Activated CD8-positive, alpha-beta T cell treated with anti-CD3 and anti-CD28 coated beads, Interleukin-2, amount 10 ng/mL, durations not matched to agents 7 days and 5 days (primary cell): ENCODE results near the gene HIVEP1. TPM values are rescaled to one million over a fixed set of nuclear protein-coding genes. Genes with fewer than 3 reads are reported as not detected.

Experiments used
- ATAC-seq: fragments of 150-1000 bp; cut with Tn5 transposase; one replicate; pipeline ENCODE4 v1.10.0; 2021; ENCODE audit warnings: moderate library complexity
- CTCF ChIA-PET: fragments of 350-600 bp; sonication (Branson Sonifier 250); formaldehyde crosslinking; loops from one replicate; lab custom pipeline; 2021; ENCODE audit warnings: antibody characterized with exemption; lab: Charles Lee
- POLR2A ChIA-PET: fragments of 350-600 bp; sonication (Branson Sonifier 250); formaldehyde crosslinking; loops from one replicate; lab custom pipeline; 2021; ENCODE audit warnings: antibody characterized with exemption; lab: Charles Lee
- DNase-seq: peaks from one replicate; pipeline ENCODE4 v3.0.0-alpha.2; 2020
- H3K27ac Mint-ChIP-seq: one replicate; pipeline ENCODE4 v1.8.0; 2021; ENCODE audit warnings: mild to moderate bottlenecking, mixed read lengths
- H3K27me3 Mint-ChIP-seq: one replicate; pipeline ENCODE4 v1.8.0; 2021; ENCODE audit warnings: low read depth, mixed read lengths
- H3K36me3 Mint-ChIP-seq: one replicate; pipeline ENCODE4 v1.8.0; 2021; ENCODE audit warnings: low read depth, mixed read lengths
- H3K4me1 Mint-ChIP-seq: one replicate; pipeline ENCODE4 v1.8.0; 2021; ENCODE audit warnings: low read depth, mixed read lengths
- H3K4me3 Mint-ChIP-seq: one replicate; pipeline ENCODE4 v1.8.0; 2021; ENCODE audit warnings: mild to moderate bottlenecking, mixed read lengths
- H3K9me3 Mint-ChIP-seq: one replicate; pipeline ENCODE4 v1.8.0; 2022; ENCODE audit warnings: mixed read lengths; ENCODE audit not compliant: insufficient read depth
- total RNA-seq, 2 experiments: library from RNA; stranded (reverse); gene quantifications; one replicate each; pipeline ENCODE4 v1.2.3, GENCODE V29; 2021

The HIVEP1 gene
- total RNA-seq, 2 experiments from 2014 or later: 21.2 to 21.4 TPM

DNA sequence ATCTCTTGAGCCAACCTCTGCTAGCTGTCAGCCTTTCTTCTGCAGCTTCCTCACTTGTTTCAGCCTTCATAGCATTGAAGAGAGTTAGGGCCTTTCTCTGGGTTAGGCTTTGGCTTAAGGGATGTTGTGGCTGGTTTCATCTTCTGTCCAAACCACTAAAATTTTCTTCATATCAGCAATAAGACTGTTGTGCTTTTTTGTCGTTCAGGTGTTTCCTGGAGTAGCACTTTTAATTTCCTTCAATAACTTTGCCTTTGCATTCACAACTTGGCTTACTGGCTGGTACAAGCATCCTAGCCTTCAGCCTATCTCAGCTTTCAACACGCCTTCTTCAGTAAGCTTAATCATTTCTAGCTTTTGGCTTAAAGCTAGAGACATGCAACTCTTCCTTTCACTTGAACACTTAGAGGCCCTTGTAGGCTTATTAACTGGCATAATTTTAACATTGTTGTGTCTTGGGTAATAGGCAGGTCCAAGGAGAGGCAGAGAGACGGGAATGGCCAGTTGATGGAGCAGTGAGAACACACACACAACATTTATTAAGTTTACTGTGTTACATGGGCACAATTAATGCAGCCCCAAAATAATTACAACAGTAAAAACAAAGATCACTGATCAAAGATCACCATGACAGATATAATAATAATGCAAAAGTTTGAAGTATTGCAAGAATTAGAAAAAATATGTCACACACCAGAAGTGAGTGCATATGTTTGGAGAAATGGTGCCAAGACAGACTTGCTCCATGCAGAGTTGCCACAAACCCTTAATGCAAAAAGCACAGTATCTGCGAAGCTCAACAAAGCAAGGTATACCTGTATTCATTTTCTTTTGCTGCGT lies 98.6 kb downstream of the HIVEP1 start:
- ChIA-PET CTCF (interaction anchor here (1.1 to 2.3 kb wide), 6 partner anchors 8 to 123 kb away, joined by 3 to 9 read pairs (median 4); no protein-coding TSS in a partner anchor), POLR2A (interaction anchor here (0.5 to 0.6 kb wide), 2 partner anchors 15 to 58 kb away, joined by 3 to 4 read pairs; no protein-coding TSS in a partner anchor)
- Mint-ChIP-seq H3K36me3 (peaks cover 46% of the 10 kb centered on the region), H3K27me3 (no peaks in the 10 kb centered on the region), H3K4me3 (no peak overlapping the region), H3K4me1 (peaks cover 52% of the 10 kb centered on the region), H3K27ac (peak overlapping the region; percentile 76), H3K9me3 (peaks cover under 1% of the 10 kb centered on the region)
- ATAC-seq (peak; percentile 66), DNase-seq (peak; percentile 42)

DNA sequence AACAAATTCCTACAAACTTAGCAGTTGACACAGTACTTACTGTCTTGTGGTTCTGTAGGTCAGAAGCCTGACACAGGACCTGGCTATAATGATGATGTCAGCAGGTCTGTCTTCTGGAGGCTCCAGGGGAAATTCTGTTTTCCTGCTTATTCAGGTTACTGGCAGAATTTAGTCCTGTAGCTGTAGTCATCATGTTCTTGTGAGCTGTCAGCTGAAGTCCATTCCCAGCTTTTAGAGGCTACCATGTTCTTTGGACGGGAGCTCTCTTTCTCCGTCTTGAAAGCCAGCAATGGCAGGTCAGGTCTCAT lies 99.2 kb downstream of the HIVEP1 start:
- H3K36me3 Mint-ChIP-seq: peaks cover 52% of the 10 kb centered on the region
- DNase-seq: no peak
- no peak overlapping the region for H3K4me3 Mint-ChIP-seq
- H3K4me1 Mint-ChIP-seq: peaks cover 57% of the 10 kb centered on the region
- POLR2A ChIA-PET: no interaction called here
- no peak overlapping the region for H3K27ac Mint-ChIP-seq
- CTCF ChIA-PET: interaction anchor here (1.1 to 2.3 kb wide), 5 partner anchors 8 to 122 kb away, joined by 3 to 9 read pairs (median 4); no protein-coding TSS in a partner anchor
- ATAC-seq: no peak
- no peaks in the 10 kb centered on the region for H3K27me3 Mint-ChIP-seq
- peaks cover 5% of the 10 kb centered on the region for H3K9me3 Mint-ChIP-seq

DNA sequence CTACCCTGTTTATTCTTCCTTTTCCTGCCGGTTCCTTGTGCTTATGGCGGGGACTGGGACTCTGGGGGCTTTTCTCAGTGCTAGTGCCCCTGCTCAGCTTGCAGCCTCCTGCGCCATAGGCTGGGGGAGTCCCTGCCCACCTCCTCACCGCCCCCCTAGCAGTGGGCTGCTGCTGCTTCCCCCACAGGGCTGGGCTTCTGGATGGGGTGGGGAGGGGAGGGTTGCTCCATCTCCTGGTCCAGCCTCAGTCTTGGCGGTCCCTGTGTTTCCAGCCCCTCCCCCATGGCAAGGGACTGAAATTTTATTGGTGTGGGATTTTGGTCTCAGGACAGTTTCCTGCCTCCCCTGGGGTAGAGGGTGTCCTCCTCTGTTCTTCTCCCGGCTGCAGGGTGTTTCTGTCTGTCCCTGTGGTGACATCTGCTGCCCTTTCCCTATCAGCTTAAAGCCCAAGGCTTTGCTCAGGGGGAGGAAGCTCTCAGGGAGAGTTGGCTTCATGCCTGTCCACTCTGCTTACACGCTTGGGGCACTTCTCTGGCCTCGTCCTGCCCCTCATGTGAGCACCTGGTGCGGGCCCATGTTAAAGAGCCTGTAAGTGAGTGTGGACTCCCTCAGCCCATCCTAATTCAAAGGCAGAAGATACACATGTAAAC lies 100.6 kb downstream of the HIVEP1 start:
- Mint-ChIP-seq H3K4me3 (no peak overlapping the region), H3K36me3 (peaks cover 52% of the 10 kb centered on the region)
- CTCF ChIA-PET: interaction anchor here (0.7 kb wide), 1 partner anchor 122 kb away, joined by 3 read pairs; no protein-coding TSS in a partner anchor

DNA sequence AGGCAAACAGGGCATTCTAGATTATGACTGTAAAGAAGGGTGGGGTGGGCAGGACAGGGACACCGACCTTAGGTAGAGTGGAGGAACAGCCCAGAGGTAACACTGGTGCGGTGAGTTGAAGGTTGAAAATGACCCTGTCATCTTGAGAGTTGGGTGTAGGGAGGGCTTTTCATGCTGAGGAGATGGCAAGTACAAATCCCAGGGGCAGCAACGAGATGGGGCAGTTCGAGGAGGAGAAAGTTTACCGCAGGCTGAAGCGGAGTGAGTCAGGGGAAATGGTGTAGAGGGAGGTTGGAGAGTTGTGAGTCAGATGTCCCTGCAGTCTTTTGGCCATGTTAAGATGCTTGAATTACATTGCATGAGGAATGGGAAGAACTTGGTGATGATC lies 101.1 kb downstream of the HIVEP1 start:
- H3K4me1 Mint-ChIP-seq: peaks cover 62% of the 10 kb centered on the region
- peaks cover 49% of the 10 kb centered on the region for H3K36me3 Mint-ChIP-seq
- H3K4me3 Mint-ChIP-seq: no peak overlapping the region
- POLR2A ChIA-PET: interaction anchor here (0.6 kb wide), 1 partner anchor 103 kb away, joined by 3 read pairs; no protein-coding TSS in a partner anchor
- ATAC-seq: no peak
- no peaks in the 10 kb centered on the region for H3K27me3 Mint-ChIP-seq
- H3K9me3 Mint-ChIP-seq: peaks cover 16% of the 10 kb centered on the region
- peak overlapping the region; percentile 62 for H3K27ac Mint-ChIP-seq
- no peak for DNase-seq
- CTCF ChIA-PET: interaction anchor here (0.7 kb wide), 1 partner anchor 121 kb away, joined by 3 read pairs; no protein-coding TSS in a partner anchor

More for the DNA sequence above, 100.6 kb downstream of the HIVEP1 start:
- Mint-ChIP-seq H3K4me1 (peaks cover 60% of the 10 kb centered on the region), H3K27me3 (no peaks in the 10 kb centered on the region), H3K27ac (peak overlapping the region; percentile 62), H3K9me3 (peaks cover 16% of the 10 kb centered on the region)
- DNase-seq: no peak
- POLR2A ChIA-PET: interaction anchor here (0.6 kb wide), 1 partner anchor 103 kb away, joined by 3 read pairs; no protein-coding TSS in a partner anchor
- no peak for ATAC-seq

DNA sequence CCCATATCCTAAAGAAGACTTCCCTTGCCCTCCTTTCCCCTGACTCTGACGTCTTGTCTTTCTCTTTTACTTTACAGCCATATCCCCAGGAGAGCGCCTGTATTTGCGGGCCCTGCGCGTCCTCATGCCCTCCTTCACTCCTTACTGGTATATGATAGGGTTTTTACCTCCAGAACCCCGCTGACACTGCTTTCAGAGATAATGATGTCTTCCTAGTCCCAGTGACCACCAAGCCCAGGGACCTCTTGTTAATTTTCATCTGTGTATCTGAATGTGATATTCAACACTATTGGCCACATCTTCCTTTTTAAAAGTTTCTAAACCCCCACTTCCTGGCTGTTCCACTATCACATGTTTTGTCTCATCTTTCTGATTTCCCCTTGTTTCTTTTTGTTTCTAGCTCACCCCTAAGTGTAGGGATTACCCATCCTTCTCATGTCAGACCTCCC lies 102.0 kb downstream of the HIVEP1 start:
- peak overlapping the region; percentile 75 for H3K27ac Mint-ChIP-seq
- ATAC-seq (no peak), DNase-seq (no peak)
- H3K36me3 Mint-ChIP-seq: peaks cover 51% of the 10 kb centered on the region
- ChIA-PET POLR2A (no interaction called here), CTCF (interaction anchor here (1.0 kb wide), 1 partner anchor 120 kb away, joined by 5 read pairs; no protein-coding TSS in a partner anchor)
- H3K4me3 Mint-ChIP-seq: no peak overlapping the region
- peaks cover 19% of the 10 kb centered on the region for H3K9me3 Mint-ChIP-seq
- H3K4me1 Mint-ChIP-seq: peaks cover 71% of the 10 kb centered on the region
- no peaks in the 10 kb centered on the region for H3K27me3 Mint-ChIP-seq

DNA sequence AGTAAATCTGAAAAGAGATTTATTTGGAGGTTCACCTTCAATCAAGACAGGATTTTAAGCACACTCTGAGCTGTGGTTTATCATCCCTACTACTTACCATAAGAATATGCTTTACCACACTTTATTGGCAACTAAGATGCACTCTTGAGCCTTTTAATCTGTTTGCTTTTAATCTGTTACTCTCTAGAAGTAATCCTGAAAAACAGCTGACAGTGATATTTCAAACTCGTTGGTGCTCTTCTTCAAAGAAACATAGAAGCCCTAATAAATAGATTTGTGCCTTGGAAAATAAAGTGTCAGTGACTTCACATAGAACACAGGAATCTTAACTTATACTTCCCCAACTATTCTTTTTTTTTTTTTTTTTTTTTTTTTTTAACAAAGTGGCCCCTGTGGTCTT lies 102.9 kb downstream of the HIVEP1 start:
- Mint-ChIP-seq H3K9me3 (peaks cover 19% of the 10 kb centered on the region), H3K4me1 (peaks cover 70% of the 10 kb centered on the region), H3K27me3 (no peaks in the 10 kb centered on the region), H3K36me3 (peaks cover 50% of the 10 kb centered on the region), H3K27ac (no peak overlapping the region), H3K4me3 (no peak overlapping the region)
- no peak for ATAC-seq
- ChIA-PET CTCF (interaction anchor here (0.8 to 1.0 kb wide), 3 partner anchors 51 to 119 kb away, joined by 3 to 5 read pairs (median 3); no protein-coding TSS in a partner anchor), POLR2A (no interaction called here)
- no peak for DNase-seq

DNA sequence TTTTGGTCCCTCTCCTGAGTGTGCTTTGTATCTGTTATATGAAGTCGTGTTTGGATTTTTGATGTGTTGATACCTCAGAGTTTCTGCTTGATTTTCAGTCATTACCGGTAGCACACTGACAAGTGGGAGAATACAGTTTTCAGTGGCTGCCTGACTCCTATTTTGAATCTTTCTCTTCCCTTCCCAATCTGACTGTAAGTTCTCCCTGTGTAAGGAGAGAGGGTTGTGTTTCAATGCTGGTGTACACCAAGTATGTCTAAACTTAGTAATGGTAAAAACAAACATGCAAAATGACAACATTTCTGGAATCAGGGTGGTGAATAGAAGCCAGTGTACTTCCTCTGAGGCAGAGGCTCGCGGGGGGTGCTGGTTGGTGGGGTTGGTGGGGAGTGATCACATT lies 103.4 kb downstream of the HIVEP1 start:
- Mint-ChIP-seq H3K27ac (no peak overlapping the region), H3K4me1 (peaks cover 65% of the 10 kb centered on the region), H3K36me3 (peaks cover 55% of the 10 kb centered on the region), H3K27me3 (no peaks in the 10 kb centered on the region), H3K4me3 (no peak overlapping the region), H3K9me3 (peaks cover 23% of the 10 kb centered on the region)
- DNase-seq (no peak), ATAC-seq (no peak)
- ChIA-PET CTCF (interaction anchor here (0.9 to 1.4 kb wide), 2 partner anchors 51 to 459 kb away, joined by 3 to 4 read pairs; no protein-coding TSS in a partner anchor), POLR2A (no interaction called here)

DNA sequence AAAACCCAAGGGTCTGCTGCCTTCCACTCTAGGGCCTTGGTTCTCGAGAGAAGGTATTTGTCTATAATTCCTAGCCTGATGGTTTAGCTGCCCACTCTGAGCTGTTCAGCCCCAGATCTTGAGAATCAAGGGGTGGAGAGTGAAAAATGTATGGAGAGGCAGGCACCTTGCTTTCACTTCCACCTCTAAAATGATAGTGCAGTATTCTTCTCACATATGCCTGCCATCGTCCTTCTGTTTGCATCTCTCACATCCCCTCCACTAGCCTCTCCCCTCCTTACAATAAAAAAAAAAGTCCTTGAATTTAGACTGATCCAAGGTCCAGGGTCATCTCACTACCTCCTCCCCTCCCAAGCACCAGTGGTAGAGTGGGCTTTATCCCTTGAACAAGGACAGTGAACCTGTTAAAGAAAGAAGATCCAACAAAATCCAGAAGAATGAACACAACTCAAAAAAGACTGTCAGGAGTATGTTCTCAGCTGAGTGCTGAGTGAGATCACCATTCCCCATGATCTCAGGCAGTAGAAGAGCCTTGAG lies 104.2 kb downstream of the HIVEP1 start:
- ChIA-PET CTCF (interaction anchor here (1.4 kb wide), 1 partner anchor 460 kb away, joined by 4 read pairs; no protein-coding TSS in a partner anchor), POLR2A (no interaction called here)
- DNase-seq: no peak
- H3K4me3 Mint-ChIP-seq: no peak overlapping the region
- no peak overlapping the region for H3K27ac Mint-ChIP-seq
- no peaks in the 10 kb centered on the region for H3K27me3 Mint-ChIP-seq
- ATAC-seq: no peak
- H3K9me3 Mint-ChIP-seq: peaks cover 25% of the 10 kb centered on the region
- peaks cover 59% of the 10 kb centered on the region for H3K4me1 Mint-ChIP-seq
- H3K36me3 Mint-ChIP-seq: peaks cover 61% of the 10 kb centered on the region

DNA sequence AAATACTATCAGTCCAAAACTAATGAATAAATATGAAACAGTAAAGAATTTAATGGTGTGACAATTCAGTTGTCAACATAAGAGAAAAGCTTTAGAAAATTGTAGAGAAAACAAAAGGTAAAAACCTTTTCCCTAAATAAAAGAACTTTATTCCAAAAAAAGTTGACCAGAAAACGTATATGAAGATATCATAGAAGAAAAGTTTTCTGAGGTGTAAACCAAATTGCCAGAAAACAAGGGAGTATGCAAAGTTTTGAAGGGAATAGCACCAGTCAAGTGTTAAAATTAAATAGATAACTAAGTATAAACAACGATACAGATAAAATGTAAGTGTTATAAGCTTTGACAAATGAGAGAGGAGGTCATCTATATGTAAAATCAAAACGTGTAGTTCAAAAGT lies 104.9 kb downstream of the HIVEP1 start:
- POLR2A ChIA-PET: no interaction called here
- DNase-seq (no peak), ATAC-seq (no peak)
- Mint-ChIP-seq H3K4me1 (peaks cover 56% of the 10 kb centered on the region), H3K9me3 (peaks cover 25% of the 10 kb centered on the region), H3K4me3 (no peak overlapping the region), H3K36me3 (peaks cover 63% of the 10 kb centered on the region), H3K27ac (no peak overlapping the region), H3K27me3 (no peaks in the 10 kb centered on the region)
- CTCF ChIA-PET: interaction anchor here (1.4 kb wide), 1 partner anchor 461 kb away, joined by 4 read pairs; no protein-coding TSS in a partner anchor

DNA sequence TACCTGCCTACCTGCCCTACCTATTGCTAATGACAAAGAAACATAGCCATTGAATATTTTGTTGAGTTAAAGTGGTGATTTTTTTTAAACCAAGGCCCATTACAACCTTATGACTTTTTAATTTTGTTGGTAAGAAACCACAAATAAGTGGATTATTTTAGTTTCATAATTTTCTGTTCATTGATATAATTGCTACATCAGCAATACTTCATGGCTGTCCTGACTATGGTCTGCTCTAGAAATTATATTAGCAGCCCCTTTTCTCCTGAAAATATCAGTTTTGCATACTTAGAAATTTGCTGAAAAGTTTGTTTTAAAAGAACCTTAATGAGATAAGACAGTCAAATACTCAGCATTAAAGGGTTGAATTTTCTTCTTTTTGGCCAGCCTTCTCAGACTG lies 106.5 kb downstream of the HIVEP1 start:
- H3K27ac Mint-ChIP-seq: no peak overlapping the region
- H3K27me3 Mint-ChIP-seq: no peaks in the 10 kb centered on the region
- H3K4me1 Mint-ChIP-seq: peaks cover 46% of the 10 kb centered on the region
- ChIA-PET POLR2A (interaction anchor here (1.2 kb wide), 1 partner anchor 16 kb away, joined by 4 read pairs; no protein-coding TSS in a partner anchor), CTCF (interaction anchor here (0.8 to 1.3 kb wide), 3 partner anchors 8 to 463 kb away, joined by 3 to 5 read pairs (median 4); no protein-coding TSS in a partner anchor)
- peaks cover 25% of the 10 kb centered on the region for H3K9me3 Mint-ChIP-seq
- no peak overlapping the region for H3K4me3 Mint-ChIP-seq
- H3K36me3 Mint-ChIP-seq: peaks cover 60% of the 10 kb centered on the region
- DNase-seq (no peak), ATAC-seq (no peak)

DNA sequence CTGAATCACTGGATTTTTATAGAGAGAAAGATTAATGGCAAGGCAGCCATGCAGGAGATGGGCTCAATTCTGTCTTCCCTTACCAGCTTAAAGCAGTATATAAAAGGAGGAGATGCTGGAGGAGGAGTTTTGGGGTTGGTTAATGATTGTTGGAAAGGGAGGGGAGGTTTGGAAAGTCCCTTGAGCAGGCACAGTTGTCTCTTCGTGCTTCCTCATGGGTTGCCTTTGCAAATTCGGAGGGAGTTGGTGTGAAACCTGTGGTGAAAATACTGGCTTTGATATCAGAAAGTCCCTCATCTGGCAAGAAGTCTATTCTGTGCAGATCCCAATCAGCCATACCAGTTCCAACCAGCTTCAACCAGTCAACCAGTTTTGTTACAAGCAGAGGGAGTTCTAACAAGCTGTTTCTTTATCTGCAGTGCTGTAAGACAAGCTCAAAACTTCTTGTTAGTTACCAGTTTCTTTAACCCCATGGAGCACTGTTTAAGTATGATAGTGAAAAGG lies 107.0 kb downstream of the HIVEP1 start:
- H3K36me3 Mint-ChIP-seq: peaks cover 61% of the 10 kb centered on the region
- no peaks in the 10 kb centered on the region for H3K27me3 Mint-ChIP-seq
- no peak overlapping the region for H3K4me3 Mint-ChIP-seq
- H3K9me3 Mint-ChIP-seq: peaks cover 25% of the 10 kb centered on the region
- peak overlapping the region; percentile 48 for H3K27ac Mint-ChIP-seq
- H3K4me1 Mint-ChIP-seq: peaks cover 46% of the 10 kb centered on the region
- ATAC-seq (peak; percentile 81), DNase-seq (peak; percentile 51)
- ChIA-PET CTCF (interaction anchor here (1.1 to 1.4 kb wide), 3 partner anchors 8 to 15 kb away, joined by 4 to 5 read pairs (median 5); no protein-coding TSS in a partner anchor), POLR2A (interaction anchor here (1.2 kb wide), 1 partner anchor 17 kb away, joined by 4 read pairs; no protein-coding TSS in a partner anchor)
